EH (cell line): ENCODE data around the gene HEPACAM2.

Experiments used
- DNase-seq: peaks from one replicate; pipeline ENCODE4 v3.0.0-alpha.2; 2015; ENCODE audit warnings: low read depth

The HEPACAM2 gene

GRCh38 chr7:93202594-93203250 lies 23.5 kb downstream of the HEPACAM2 start:
- no peak for DNase-seq

DNA sequence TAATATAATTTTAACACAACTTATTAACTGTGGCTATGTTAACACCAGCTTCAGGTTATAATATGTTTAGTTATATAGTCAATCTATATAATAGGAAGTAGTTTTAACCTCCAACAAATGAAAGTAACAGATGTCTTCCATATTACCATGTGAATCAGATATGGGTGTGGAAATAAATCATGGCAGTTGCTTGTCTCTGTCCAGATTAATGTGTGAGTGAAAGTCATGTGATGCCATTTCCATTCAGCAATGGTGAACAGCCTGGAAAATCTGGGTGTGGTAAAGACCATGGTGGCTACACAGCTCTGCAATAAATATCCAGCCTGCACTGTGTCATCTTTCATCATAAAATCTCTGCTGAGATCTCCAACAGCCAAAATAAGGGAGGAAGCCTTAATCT lies 27.8 kb downstream of the HEPACAM2 start:
- no peak for DNase-seq

- no peak for DNase-seq
Measured at GRCh38 chr7:93196336-93196735, 29.9 kb downstream of the HEPACAM2 start.

- peak; percentile 23 for DNase-seq
Measured at GRCh38 chr7:93194386-93194785, 31.9 kb downstream of the HEPACAM2 start.

DNA sequence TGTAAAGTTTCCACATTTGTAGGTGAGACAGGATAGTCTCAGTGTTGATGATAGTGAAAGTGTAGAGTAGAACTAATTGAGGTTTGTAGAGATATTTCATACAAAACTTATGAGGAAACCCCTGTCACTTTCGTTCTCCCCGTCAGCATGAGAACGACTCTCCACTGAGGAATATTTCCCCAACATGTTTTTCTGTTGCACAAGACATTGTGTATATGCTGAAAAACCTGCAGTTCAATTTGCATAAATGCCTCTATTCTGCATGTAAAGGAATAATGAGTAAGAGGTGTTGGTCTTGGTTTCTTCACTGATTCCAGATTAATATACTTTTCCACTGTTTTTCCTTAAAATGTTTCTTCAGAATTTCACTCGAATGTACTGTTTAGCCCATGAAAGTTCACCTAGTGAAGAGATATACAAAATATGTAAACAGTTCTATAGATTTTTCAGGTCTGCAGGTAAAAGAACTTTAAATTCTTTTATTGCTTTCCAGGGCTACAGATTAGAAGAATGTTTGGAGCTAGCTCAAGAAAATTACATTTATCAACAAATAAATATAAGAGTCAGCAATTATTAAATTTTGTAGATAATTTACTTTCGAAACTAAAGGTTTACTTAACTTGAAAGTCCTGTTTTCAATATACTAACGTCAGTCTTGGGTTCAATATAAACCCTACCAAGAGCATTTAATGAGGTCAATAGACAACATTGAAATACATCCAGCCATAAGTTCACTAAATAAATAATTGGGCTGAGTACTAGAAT lies 37.2 kb downstream of the HEPACAM2 start:
- DNase-seq = no peak

DNA sequence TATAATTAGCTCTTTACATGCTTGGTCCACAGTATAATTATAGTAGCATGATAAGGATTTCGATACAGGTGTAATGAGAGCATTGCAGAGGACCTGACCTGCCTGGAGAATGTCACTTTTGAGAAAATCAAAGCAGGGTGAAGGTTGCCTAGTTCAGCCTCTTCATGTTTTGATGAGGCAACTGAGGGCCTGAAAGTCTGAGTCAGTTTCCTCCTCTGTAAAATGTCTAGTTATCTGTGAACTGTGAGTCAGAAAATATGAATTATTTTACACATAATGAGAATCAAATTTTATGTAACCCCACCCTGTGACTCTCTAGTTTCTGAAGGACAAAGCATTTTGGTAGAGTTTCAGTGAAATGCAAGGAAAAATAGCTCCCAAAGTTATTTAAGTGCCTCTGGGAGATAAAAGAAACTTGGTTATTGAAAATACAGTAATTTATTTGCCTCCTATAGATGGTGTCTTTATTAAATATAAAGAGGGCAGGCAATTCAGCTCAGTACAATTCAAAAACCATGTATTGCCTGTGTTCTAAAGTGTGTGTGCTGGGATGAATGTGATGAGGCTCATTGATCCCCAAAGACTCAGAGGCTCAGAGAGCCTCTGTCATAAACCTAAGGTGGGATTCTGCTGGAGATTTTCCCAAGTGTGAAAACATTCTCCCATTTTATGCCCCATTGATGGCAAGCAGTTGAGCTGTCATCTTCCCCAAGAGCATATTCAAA lies 40.8 kb downstream of the HEPACAM2 start:
- DNase-seq = peak; percentile 6

DNA sequence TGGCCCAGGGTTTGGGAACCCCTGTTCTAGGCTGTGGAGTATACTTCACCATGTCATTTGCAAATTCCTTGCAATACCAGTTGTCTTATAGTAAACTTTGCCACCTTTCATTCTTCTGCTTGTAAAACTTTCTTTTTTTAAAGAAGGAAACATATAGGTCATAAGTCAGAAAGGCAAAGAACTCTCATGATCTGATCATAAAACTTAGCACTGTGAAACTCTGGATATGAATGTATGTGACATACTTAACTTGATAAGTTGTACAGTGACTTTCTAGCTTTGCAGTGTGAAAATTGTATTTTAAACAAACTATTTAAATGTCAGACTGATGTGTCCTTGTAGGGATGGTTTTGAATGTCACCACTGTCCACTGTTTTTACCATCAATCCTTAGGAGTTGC lies 47.1 kb downstream of the HEPACAM2 start:
- no peak for DNase-seq

GRCh38 chr7:93178213-93178612 lies 48.1 kb downstream of the HEPACAM2 start:
- peak; percentile 31 for DNase-seq

GRCh38 chr7:93176992-93177580 lies 49.2 kb downstream of the HEPACAM2 start:
- DNase-seq = peak; percentile 34

DNA sequence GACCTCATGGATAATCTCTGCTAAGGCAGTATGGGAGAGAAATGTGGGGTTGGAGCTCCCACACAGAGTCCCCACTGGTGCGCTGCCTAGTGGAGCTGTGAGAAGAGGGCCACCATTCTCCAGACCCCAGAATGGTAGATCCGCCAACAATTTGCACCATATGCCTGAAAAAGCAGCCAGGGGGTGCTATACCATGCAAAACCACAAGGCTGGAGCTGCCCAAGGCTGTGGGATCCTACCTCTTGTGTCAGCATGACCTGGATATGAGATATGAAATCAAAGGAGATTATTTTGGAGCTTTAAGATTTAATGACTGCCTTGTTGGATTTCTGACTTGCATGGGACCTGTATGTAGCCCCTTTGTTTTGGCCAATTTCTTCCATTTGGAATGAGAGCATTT lies 51.0 kb downstream of the HEPACAM2 start:
- DNase-seq = no peak

DNA sequence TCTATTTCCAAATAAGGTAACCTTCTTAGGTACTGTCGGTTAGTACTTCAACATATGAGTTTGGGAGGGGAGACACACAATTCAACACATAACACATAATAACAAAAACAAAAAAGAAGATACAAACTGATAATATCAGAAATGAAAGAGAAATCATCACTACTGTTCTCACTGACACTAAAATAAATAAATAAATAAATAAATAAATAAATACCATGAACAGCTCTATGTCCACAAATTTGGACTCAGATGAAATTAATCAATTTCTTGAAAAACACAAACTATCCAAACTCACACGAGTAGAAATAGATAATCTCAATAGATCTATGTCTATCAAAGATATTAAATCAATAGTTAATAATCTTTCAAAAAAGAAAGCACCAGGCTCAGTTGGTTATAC lies 53.6 kb downstream of the HEPACAM2 start:
- DNase-seq = no peak

DNA sequence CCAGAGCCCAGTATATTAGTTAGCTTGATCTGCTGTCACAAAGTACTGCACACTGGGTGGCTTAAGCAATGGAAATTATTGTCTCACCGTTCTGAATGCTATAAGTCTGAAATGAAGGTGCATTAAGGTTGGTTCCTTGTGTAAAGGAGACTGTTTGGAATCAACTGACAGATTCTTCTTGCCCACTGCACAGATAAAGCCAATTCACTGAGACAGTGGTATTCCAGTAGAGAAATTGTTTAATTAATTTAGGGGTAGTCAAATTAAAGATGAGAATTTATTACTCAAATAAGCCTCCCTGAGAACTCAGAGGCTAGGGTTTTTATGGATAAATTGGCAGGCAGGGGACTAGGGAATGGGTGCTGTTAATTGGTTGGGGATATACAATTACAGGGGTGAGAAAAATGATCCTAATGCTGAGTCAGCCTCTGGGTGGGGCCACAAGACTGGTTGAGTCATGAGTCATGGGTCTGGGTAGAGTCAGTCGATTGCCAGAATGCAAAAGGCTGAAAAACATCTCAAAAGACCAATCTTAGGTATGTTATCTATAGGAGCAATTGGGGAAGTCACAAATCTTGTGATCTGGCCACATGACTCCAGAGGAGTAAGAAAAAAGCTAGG lies 54.6 kb downstream of the HEPACAM2 start:
- peak; percentile 15 for DNase-seq

GRCh38 chr7:93165447-93165846 lies 60.8 kb downstream of the HEPACAM2 start:
- DNase-seq = no peak

DNA sequence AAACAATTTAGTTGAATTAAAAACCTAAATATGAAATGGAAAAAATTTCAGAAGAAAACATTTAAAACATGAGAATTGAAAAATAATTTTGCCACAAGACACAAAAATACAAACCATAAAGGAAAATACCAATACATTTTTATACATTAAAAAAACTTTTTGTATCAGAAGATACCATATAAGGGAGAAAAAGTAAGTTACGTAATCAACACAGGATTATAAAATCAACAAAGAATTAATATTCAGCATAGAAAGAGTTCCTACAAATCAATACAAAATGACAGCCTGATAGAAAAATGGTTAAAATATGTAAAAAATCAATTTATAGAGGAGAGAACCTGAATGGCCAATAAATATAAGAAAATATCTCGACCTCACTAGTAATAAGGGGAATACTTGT lies 61.5 kb downstream of the HEPACAM2 start:
- DNase-seq = no peak

DNA sequence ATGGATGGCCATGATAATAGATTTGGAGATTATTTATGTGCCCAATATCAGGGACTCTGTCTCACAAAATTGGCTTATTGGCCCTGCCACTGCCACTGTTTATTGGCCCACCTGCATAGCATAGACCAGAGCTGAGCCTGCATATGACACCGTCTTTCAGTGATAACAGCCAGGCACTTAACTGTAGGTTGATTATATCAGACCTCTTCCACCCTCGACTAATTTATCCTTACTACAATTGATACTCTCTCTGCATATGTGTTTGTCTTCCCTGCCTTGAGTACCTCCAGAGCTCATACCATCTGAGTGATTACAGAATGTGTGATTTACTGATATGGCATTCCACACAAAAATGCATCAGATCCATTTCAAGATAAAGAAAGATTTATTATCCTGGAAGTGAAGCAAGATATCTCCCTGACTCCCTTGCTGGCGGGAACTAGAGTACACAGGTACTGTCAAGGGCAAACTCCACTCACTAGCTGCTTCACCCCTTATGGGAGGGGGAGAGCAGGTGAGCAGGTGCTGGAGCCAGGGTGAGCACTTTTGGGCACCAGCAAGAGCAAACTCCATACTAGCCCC lies 65.0 kb downstream of the HEPACAM2 start:
- DNase-seq = peak; percentile 26

DNA sequence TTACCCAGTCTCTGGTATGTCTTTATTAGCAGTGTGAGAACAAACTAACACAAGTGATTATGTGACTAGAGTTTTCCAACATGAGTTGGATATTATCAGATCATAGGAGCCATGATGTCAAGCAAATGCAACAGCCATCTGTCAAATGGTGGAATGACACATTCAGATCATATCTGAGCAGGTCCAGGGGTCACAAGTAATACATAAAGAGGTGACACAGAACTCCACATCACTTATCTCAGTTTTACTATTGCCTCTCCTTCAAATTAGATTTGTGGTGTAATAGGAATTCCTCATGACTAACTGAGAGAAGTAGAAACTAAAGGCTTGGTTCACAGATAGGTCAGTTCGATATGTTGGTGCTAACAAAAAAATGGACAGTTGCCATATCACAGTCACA lies 65.9 kb downstream of the HEPACAM2 start:
- peak; percentile 80 for DNase-seq

- peak; percentile 79 for DNase-seq
Measured at GRCh38 chr7:93159490-93159889, 66.8 kb downstream of the HEPACAM2 start.

GRCh38 chr7:93156884-93157283 lies 69.4 kb downstream of the HEPACAM2 start:
- peak; percentile 75 for DNase-seq

DNA sequence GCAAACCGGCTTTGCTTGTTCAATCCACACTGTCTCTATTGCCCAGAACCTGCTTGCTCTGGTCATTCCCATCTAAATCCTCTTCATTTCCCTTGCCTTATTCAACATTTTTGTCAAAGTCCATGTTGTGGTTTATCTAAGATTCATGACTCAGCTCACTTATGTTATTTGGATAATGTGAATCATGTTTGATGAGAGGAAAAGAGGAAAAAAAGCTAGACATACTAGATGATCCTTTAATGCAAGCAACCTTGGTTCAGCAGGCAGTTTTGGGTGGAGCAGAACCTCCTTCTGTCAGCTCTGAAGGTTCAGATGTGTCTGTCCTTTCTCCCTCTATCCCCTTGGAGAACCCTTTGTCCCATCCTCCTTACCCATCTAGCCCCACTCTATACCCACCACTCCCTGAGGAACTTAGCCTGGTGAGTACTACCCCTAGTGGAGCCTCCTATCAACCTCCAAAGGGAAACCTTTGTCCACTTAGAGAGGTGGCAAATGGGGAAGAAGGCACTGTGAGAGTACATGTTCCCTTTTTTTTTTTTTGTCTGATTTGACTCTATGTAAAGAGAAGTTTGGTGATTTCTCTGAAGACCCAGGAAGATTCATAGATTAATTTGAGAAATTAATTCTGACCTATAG lies 76.0 kb downstream of the HEPACAM2 start:
- peak; percentile 85 for DNase-seq

DNA sequence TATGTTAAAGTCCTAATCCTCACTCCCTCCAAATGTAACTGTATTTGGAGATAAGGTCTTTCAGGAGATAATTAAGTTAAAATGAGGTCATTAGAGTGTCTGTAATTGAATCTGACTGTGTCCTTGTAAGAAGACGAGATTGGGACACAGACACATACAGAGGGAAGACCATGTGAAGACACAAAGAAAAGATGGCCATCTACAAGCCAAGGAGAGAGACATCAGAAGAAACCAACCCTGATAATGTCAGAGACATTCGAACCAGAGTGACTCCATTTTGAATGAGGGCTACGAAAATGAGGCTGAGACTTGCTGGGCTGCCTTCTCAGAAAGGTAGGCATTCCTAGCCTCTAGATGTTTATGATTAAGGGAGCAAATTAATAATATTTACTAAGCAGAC lies 77.5 kb downstream of the HEPACAM2 start:
- no peak for DNase-seq

DNA sequence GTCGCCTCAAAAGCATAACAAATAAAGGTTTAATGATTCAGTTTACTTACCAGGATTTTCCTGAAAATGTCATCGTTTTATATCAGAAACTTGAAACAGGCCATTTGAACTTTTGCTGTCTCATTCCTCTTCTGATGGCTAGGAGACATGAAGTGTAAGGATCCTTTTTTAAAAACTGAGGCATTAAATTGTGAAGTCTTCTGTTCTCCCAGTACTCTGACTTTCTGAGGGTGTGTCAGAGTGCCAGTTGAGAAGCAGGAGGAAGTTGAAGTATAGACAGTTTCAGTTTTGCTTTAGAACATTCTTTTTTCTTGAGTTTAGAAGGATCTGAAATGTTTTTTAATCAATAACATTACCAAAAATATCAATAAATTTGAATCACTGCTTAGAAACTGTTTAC lies 78.1 kb downstream of the HEPACAM2 start, which contains the start of gene SAMD9L:
SAMD9L (minus strand) TSS at position 242 of the 400 bp plus-strand sequence. CDS start 12,414 bp downstream, outside the sequence.
- DNase-seq = peak; percentile 35
